Fibroblast of villous mesenchyme (primary cell): ENCODE data around the gene TMEM139. TPM values are rescaled to one million over a fixed set of nuclear protein-coding genes. Genes with fewer than 3 reads are reported as not detected.

Experiments used
- DNase-seq: peaks from one replicate; pipeline ENCODE4 v3.0.0-alpha.2; 2010; ENCODE audit warnings: low read depth
- H3K4me3 ChIP-seq: 2 replicates; pipeline ENCODE4 v1.5.1; 2011; ENCODE audit warnings: low read depth, mild to moderate bottlenecking, low read length
- CTCF ChIP-seq: IDR thresholded peaks from 2 replicates; pipeline ENCODE4 v1.5.1; 2012; ENCODE audit warnings: low read depth, mild to moderate bottlenecking, low read length; ENCODE audit not compliant: insufficient read depth
- total RNA-seq: library from RNA; depleted of rRNA; stranded (reverse); fragments of >200 nt; gene quantifications from 2 replicates; pipeline ENCODE4 v1.2.3, GENCODE V29; 2012

Gene TMEM139
- total RNA-seq, 1 donor, result not detected

DNA sequence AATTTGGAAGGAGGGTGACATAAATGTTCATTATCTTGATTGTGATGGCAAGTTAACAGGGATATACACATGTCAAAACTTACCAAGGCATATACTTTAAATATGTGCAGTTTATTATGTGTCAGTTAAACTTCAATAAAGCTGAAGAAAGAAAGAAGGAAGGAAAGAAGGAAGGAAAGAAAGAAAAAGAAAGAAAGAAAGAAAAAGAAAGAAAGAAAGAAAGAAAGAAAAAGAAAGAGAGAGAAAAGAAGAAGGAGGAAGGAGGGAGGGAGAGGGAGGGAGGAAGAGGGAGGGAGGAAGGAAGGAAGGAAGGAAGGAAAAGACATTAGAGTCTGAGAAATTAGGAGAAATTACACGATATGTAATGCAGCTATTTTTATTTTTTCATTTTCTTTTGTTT, 37.4 kb upstream of the TMEM139 start:
- TF ChIP-seq CTCF, result no peak
- no peak for DNase-seq

GRCh38 chr7:143248761-143249354, 35.9 kb upstream of the TMEM139 start:
- no peak for TF ChIP-seq CTCF
- no peak overlapping the region for H3K4me3 ChIP-seq
- peak; percentile 14 for DNase-seq

More for the DNA sequence above, 37.4 kb upstream of the TMEM139 start:
- no peak overlapping the region for H3K4me3 ChIP-seq

DNA sequence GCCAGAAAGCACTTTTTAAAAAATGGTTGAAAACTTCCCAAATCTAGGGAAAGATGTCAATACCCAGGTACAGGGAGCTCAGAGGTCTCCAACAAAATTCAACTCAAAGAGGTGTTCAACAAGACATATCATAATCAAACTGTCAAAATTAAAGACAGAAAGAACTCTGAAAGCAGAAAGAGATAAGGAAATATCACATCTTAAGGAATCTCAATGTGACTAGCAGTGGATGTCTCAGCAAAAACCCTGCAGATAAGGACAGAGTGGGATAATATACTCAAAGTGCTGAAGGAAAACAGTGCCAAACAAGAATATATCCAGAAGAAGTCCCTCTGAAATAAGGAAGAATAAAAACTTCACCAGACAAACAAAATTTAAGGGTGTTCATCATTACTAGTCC, 34.6 kb upstream of the TMEM139 start:
- no peak for DNase-seq
- no peak for TF ChIP-seq CTCF
- H3K4me3 ChIP-seq, result no peak overlapping the region

GRCh38 chr7:143250822-143251221, 33.9 kb upstream of the TMEM139 start:
- no peak for DNase-seq
- no peak overlapping the region for H3K4me3 ChIP-seq
- TF ChIP-seq CTCF, result no peak

- no peak overlapping the region for H3K4me3 ChIP-seq
- no peak for TF ChIP-seq CTCF
- DNase-seq, result no peak
Measured at GRCh38 chr7:143252006-143252405, 32.8 kb upstream of the TMEM139 start.

DNA sequence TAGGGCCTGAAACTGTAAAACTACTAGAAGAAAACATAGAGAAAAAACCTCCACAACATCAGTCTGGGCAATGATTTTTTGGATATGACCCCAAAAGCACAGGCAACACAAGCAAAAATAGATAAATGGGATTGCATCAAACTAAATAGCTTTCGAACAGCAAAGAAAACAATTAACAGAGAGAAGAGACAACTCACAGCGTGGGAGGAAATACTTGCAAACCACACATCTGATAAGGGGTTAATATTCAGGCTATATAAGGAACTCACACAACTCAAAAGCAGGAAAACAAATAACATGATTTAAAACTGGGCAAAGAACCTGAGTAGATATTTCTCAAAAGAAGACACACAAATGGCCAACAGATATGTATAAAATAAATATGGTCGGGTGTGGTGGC, 29.2 kb upstream of the TMEM139 start:
- no peak overlapping the region for H3K4me3 ChIP-seq
- no peak for TF ChIP-seq CTCF
- peak; percentile 66 for DNase-seq

DNA sequence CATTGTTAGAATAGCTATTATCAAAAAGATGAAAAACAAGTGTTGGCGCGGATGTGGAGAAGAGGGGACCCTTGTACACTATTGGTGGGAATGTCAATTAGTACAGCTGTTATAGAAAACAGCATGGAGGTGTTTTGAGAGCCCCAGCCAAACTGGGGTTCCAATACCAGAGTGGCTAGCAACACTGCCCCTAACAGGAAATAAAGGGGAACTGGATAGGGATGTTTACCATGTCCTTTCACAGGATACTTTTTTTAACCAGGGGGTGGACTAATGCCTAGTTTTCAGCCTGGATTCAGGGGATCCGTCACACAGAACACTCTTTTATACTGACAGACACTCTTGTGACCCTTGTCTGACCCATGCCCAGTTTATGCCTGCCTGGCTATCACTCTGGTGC, 28.4 kb upstream of the TMEM139 start:
- H3K4me3 ChIP-seq, result no peak overlapping the region
- TF ChIP-seq CTCF, result peak; percentile 7
- no peak for DNase-seq
